K562 (cell line): ENCODE data around the gene MCEE. TPM values are rescaled to one million over a fixed set of nuclear protein-coding genes. Genes with fewer than 3 reads are reported as not detected.

ENCODE experiments used
- ATAC-seq: fragments of 200-7000 bp; cut with Tn5 transposase; 3 replicates; pipeline ENCODE4 v1.9.1; 2020; ENCODE audit warnings: moderate library complexity
- BruUV-seq: library from RNA; stranded (reverse); fragments of 400-500 nt; replicated peaks from 2 replicates; lab custom pipeline; 2021; lab: Mats Ljungman, UMichigan
- CTCF ChIA-PET: fragments of 300-600 bp; formaldehyde crosslinking; extraction: SDS; loops from one replicate; lab custom pipeline; 2021; ENCODE audit warnings: low intra/inter-chr PET ratio; lab: Yijun Ruan, JAX
- POLR2A ChIA-PET: fragments of 300-600, 350-650 bp; sonication (Branson Sonifier 250); formaldehyde crosslinking; extraction: SDS; loops from one replicate; lab custom pipeline; 2021; ENCODE audit warnings: antibody characterized with exemption, inconsistent platforms; lab: Yijun Ruan, JAX
- DNase-seq, 4 experiments: peaks; one replicate each; pipeline versions ENCODE4 v3.0.0 to v3.0.0-alpha.2; 2011 to 2018; ENCODE audit warnings: low spot score in 3 of 4, mixed read lengths in 3 of 4; ENCODE audit errors: extremely low read depth in 1 of 4
- FAIRE-seq: peaks from 2 replicates; lab custom pipeline; 2011; peaks lifted over from hg19 to GRCh38; lab: Jason Lieb, UNC
- H2AFZ ChIP-seq: 2 replicates; pipeline ENCODE4 v1.6.0; 2011; ENCODE audit warnings: low read depth, low read length, control low read depth, inconsistent platforms
- H3K27ac ChIP-seq: fragments of 200-600 bp; 3 replicates; pipeline ENCODE4 v1.8.0; 2011; ENCODE audit warnings: low read depth, mild to moderate bottlenecking, control low read depth, inconsistent platforms, low read length, moderate library complexity, mixed read lengths; ENCODE audit errors: extremely low read depth
- H3K27me3 ChIP-seq, 2 experiments: fragments of 300-600 bp in 1 of 2; 2 replicates in 1 of 2; 3 replicates in 1 of 2; pipeline versions ENCODE4 v1.6.0 to v1.8.0; 2011; ENCODE audit warnings: inconsistent platforms in 2 of 2, low read length in 2 of 2, mild to moderate bottlenecking in 1 of 2, mixed read lengths in 1 of 2, moderate library complexity in 1 of 2; ENCODE audit not compliant: control insufficient read depth in 2 of 2, insufficient read depth in 2 of 2
- H3K36me3 ChIP-seq: fragments of 300-600 bp; 3 replicates; pipeline ENCODE4 v1.8.0; 2011; ENCODE audit warnings: mild to moderate bottlenecking, low read length, inconsistent platforms; ENCODE audit not compliant: control insufficient read depth, insufficient read depth
- H3K4me1 ChIP-seq, 2 experiments: fragments of 200-600 bp in 1 of 2; replicated peaks in 1 of 2; 2 replicates in 1 of 2; 3 replicates in 1 of 2; pipeline versions ENCODE4 v1.5.1 to v1.8.0; 2011; ENCODE audit warnings: inconsistent platforms in 2 of 2, low read length in 2 of 2, mild to moderate bottlenecking in 1 of 2, mixed read lengths in 1 of 2, moderate library complexity in 1 of 2; ENCODE audit not compliant: control insufficient read depth in 2 of 2, insufficient read depth in 2 of 2
- H3K4me2 ChIP-seq: 2 replicates; pipeline ENCODE4 v1.6.1; 2011; ENCODE audit warnings: low read length, control low read depth, inconsistent platforms, mixed read lengths; ENCODE audit not compliant: insufficient read depth
- H3K4me3 ChIP-seq: fragments of 200-600 bp; sonication (generic), shearing (Covaris generic); 2 replicates; pipeline ENCODE4 v1.5.1; 2016; ENCODE audit warnings: control low read depth, inconsistent platforms
- H3K79me2 ChIP-seq: fragments of 200-600 bp; 3 replicates; pipeline ENCODE4 v1.8.0; 2011; ENCODE audit warnings: low read length, inconsistent platforms; ENCODE audit not compliant: control insufficient read depth, insufficient read depth
- H3K9ac ChIP-seq, 2 experiments: 2 replicates each; pipeline versions ENCODE4 v1.6.0 to v1.6.1; 2011; ENCODE audit warnings: low read depth in 2 of 2, low read length in 2 of 2, control low read depth in 1 of 2, inconsistent platforms in 1 of 2, mild to moderate bottlenecking in 1 of 2, mixed read lengths in 1 of 2; ENCODE audit not compliant: insufficient read depth in 1 of 2
- H3K9me1 ChIP-seq: one replicate; pipeline ENCODE4 v1.6.0; 2011; ENCODE audit warnings: inconsistent platforms, mild to moderate bottlenecking, low read length, moderate library complexity; ENCODE audit not compliant: control insufficient read depth, insufficient read depth
- H3K9me3 ChIP-seq: replicated peaks from 2 replicates; pipeline ENCODE4 v1.5.1; 2011; ENCODE audit warnings: low read depth, low read length, inconsistent platforms; ENCODE audit not compliant: control insufficient read depth, insufficient read depth
- H4K20me1 ChIP-seq: replicated peaks from 2 replicates; pipeline ENCODE4 v1.6.1; 2011; ENCODE audit warnings: low read length, inconsistent platforms, mixed read lengths; ENCODE audit not compliant: control insufficient read depth, insufficient read depth
- DNMT1 ChIP-seq: fragments of 450-650 bp; IDR thresholded peaks from 2 replicates; pipeline ENCODE4 v1.6.1; 2016; ENCODE audit warnings: antibody characterized with exemption, mild to moderate bottlenecking
- HMG20A ChIP-seq: fragments of 450-650 bp; formaldehyde crosslinking; conservative IDR thresholded peaks from 2 replicates; pipeline ENCODE4 v1.4.0; 2020; ENCODE audit warnings: mild to moderate bottlenecking, mixed read lengths
- KLF10 ChIP-seq: fragments of 250-450 bp; sonication (Bioruptor Pico); IDR thresholded peaks from 2 replicates; pipeline ENCODE4 v1.6.1; 2021; ENCODE audit warnings: matching md5 sums
- MYNN ChIP-seq, 2 experiments: sonication (generic); formaldehyde crosslinking in 1 of 2; IDR thresholded peaks; 2 replicates each; pipeline versions ENCODE4 v1.5.0 to v1.6.1; 2016 to 2020; ENCODE audit warnings: antibody characterized with exemption in 1 of 2, missing genetic modification reagents in 1 of 2
- NCOR1 ChIP-seq: fragments of 450-650 bp; IDR thresholded peaks from 2 replicates; pipeline ENCODE4 v1.6.1; 2016; ENCODE audit warnings: mild to moderate bottlenecking, moderate library complexity
- RBM25 ChIP-seq: fragments of 200-400 bp; formaldehyde crosslinking; IDR thresholded peaks from 2 replicates; pipeline ENCODE4 v1.6.1; 2018; ENCODE audit warnings: low read length, low read depth, moderate library complexity; ENCODE audit not compliant: severe bottlenecking
- ZNF311 ChIP-seq: fragments of 250-450 bp; sonication (Bioruptor Pico); IDR thresholded peaks from 2 replicates; pipeline ENCODE4 v1.4.0; 2020; ENCODE audit warnings: mild to moderate bottlenecking, moderate library complexity
- WGBS: fragments of 100-300 bp; shearing (Covaris generic); methylation state at CpG from one replicate; pipeline ENCODE4 v1.1.6; 2016; ENCODE audit warnings: low coverage, mixed read lengths; ENCODE audit not compliant: insufficient coverage; ENCODE audit errors: missing lambda C conversion rate; 5-methylcytosine and 5-hydroxymethylcytosine counted together
- in situ Hi-C: fragments of 300-500 bp; cut with MboI; formaldehyde crosslinking; loops from 4 replicates; pipeline ENCODE4 v1.15.0; 2018; ENCODE audit warnings: inconsistent platforms, mixed read lengths
- intact Hi-C: fragments of 100-400 bp; cut with micrococcal nuclease; formaldehyde crosslinking; loops from 2 replicates; pipeline ENCODE4 v1.14.2; 2022
- polyA plus RNA-seq, 8 experiments: library from polyadenylated mRNA; depleted of rRNA in 4 of 8; stranded (reverse) in 5 of 8; unstranded in 3 of 8; fragments of >200 nt; fragmentation: Nextera tagmentation in 2 of 8; fragmentation: Illumina TruSeq in 1 of 8; extraction: Ambion mirVana in 2 of 8; extraction: Trizol in 1 of 8; gene quantifications; 2 replicates each; pipeline versions ENCODE4 v1.2.1 to v1.2.3, GENCODE V29; 2011 to 2014; ENCODE audit warnings: inconsistent platforms in 1 of 8, missing spikeins in 1 of 8
- total RNA-seq, 7 experiments: library from RNA; depleted of rRNA in 6 of 7; stranded (reverse); fragments of >200 nt in 6 of 7; fragmentation: Illumina TruSeq in 2 of 7; extraction: Trizol in 2 of 7; gene quantifications; 2 replicates each; pipeline versions ENCODE4 v1.2.1 to v1.2.3, GENCODE V29; 2011 to 2021; ENCODE audit warnings: low replicate concordance in 1 of 7
- TF ChIP-seq, protein P1 (sequence below): fragments of 250-450 bp; sonication (Bioruptor Pico); IDR thresholded peaks from 2 replicates; pipeline ENCODE4 v1.8.0; 2021; ENCODE audit warnings: mild to moderate bottlenecking, moderate library complexity
- TF ChIP-seq, protein P2 (sequence below): fragments of 450-650 bp; IDR thresholded peaks from 2 replicates; pipeline ENCODE4 v1.6.1; 2016; ENCODE audit warnings: borderline replicate concordance
- TF ChIP-seq, protein P3 (sequence below): sonication (generic); formaldehyde crosslinking; IDR thresholded peaks from 2 replicates; pipeline ENCODE4 v1.4.0; 2020; ENCODE audit warnings: mild to moderate bottlenecking, missing genetic modification reagents
- TF ChIP-seq, protein P4 (sequence below): fragments of 250-450 bp; sonication (Bioruptor Pico); IDR thresholded peaks from 2 replicates; pipeline ENCODE4 v1.8.0; 2021; ENCODE audit warnings: moderate library complexity, mild to moderate bottlenecking, inconsistent platforms

MCEE gene
- total and polyA plus RNA-seq, 9 of the 15 experiments (the other 6 are each of a cell fraction or from before 2014, with no cell fraction given), result 15.6 to 49.1 (median 24.5) TPM

DNA sequence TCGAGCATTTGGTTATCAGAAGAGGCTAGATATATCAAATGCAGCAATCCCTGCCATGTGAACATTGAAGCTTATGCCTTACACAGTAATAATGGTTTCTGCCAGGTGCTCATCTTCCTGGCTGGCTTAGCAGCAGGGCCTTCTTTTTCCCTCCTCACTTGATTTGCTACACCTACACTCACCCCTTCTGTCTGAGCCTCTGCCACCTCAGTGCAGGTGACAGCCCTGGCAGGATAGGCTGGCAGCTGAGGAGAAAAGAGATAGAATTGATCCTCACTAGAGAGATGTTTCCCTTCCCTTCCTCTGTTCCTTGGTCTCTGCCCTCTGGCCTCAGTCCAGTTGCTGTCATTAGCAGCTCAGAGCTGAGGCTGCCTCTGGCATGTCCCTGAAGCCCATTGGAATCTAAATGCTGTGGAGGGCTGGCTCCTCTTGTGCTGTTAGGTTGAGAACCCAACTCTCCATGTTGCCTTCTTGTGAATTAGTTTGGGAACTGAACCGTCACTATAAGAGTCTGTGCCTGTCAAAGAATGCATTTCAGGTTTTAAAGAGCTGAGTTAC lies 18.6 kb upstream of the MCEE start:
- ChIA-PET POLR2A (interaction anchor here (0.5 to 1.8 kb wide), 6 partner anchors 9 to 641 kb away, joined by 3 to 6 read pairs (median 4); partner anchors contain the start of gene NAGK), CTCF (no interaction called here)
- FAIRE-seq, result no peak
- no peaks in the 10 kb centered on the region for H3K9me3 ChIP-seq
- peaks cover 69% of the 10 kb centered on the region for H3K36me3 ChIP-seq
- no peak overlapping the region for H3K4me3 ChIP-seq
- no TSS peak for BruUV-seq
- H3K9me1 ChIP-seq, result no peaks in the 10 kb centered on the region
- H3K27me3 ChIP-seq, result peaks cover 0 to 3% of the 10 kb centered on the region in 2 experiments; a peak in 2 of 5 replicates
- TF ChIP-seq KLF10 (CRISPR knock-in tag) (no peak), DNMT1 (no peak), HMG20A (CRISPR knock-in tag) (no peak), NCOR1 (no peak), RBM25 (no peak), ZNF311 (CRISPR knock-in tag) (no peak), MYNN (IDR thresholded peaks at IDR 0.05) (no peak), MYNN (CRISPR knock-in tag; IDR thresholded peaks at IDR 0.05) (no peak)
- TF ChIP-seq, protein P1, sequence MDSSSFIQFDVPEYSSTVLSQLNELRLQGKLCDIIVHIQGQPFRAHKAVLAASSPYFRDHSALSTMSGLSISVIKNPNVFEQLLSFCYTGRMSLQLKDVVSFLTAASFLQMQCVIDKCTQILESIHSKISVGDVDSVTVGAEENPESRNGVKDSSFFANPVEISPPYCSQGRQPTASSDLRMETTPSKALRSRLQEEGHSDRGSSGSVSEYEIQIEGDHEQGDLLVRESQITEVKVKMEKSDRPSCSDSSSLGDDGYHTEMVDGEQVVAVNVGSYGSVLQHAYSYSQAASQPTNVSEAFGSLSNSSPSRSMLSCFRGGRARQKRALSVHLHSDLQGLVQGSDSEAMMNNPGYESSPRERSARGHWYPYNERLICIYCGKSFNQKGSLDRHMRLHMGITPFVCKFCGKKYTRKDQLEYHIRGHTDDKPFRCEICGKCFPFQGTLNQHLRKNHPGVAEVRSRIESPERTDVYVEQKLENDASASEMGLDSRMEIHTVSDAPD (CRISPR knock-in tag), result no peak
- TF ChIP-seq, protein P2, sequence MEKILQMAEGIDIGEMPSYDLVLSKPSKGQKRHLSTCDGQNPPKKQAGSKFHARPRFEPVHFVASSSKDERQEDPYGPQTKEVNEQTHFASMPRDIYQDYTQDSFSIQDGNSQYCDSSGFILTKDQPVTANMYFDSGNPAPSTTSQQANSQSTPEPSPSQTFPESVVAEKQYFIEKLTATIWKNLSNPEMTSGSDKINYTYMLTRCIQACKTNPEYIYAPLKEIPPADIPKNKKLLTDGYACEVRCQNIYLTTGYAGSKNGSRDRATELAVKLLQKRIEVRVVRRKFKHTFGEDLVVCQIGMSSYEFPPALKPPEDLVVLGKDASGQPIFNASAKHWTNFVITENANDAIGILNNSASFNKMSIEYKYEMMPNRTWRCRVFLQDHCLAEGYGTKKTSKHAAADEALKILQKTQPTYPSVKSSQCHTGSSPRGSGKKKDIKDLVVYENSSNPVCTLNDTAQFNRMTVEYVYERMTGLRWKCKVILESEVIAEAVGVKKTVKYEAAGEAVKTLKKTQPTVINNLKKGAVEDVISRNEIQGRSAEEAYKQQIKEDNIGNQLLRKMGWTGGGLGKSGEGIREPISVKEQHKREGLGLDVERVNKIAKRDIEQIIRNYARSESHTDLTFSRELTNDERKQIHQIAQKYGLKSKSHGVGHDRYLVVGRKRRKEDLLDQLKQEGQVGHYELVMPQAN, result no peak
- TF ChIP-seq, protein P3, sequence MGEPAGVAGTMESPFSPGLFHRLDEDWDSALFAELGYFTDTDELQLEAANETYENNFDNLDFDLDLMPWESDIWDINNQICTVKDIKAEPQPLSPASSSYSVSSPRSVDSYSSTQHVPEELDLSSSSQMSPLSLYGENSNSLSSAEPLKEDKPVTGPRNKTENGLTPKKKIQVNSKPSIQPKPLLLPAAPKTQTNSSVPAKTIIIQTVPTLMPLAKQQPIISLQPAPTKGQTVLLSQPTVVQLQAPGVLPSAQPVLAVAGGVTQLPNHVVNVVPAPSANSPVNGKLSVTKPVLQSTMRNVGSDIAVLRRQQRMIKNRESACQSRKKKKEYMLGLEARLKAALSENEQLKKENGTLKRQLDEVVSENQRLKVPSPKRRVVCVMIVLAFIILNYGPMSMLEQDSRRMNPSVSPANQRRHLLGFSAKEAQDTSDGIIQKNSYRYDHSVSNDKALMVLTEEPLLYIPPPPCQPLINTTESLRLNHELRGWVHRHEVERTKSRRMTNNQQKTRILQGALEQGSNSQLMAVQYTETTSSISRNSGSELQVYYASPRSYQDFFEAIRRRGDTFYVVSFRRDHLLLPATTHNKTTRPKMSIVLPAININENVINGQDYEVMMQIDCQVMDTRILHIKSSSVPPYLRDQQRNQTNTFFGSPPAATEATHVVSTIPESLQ (CRISPR knock-in tag), result no peak
- TF ChIP-seq, protein P4, sequence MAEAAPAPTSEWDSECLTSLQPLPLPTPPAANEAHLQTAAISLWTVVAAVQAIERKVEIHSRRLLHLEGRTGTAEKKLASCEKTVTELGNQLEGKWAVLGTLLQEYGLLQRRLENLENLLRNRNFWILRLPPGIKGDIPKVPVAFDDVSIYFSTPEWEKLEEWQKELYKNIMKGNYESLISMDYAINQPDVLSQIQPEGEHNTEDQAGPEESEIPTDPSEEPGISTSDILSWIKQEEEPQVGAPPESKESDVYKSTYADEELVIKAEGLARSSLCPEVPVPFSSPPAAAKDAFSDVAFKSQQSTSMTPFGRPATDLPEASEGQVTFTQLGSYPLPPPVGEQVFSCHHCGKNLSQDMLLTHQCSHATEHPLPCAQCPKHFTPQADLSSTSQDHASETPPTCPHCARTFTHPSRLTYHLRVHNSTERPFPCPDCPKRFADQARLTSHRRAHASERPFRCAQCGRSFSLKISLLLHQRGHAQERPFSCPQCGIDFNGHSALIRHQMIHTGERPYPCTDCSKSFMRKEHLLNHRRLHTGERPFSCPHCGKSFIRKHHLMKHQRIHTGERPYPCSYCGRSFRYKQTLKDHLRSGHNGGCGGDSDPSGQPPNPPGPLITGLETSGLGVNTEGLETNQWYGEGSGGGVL (CRISPR knock-in tag), result no peak
- TF ChIP-seq, all 486 proteins: peak for 0
- H4K20me1 ChIP-seq, result peaks cover 12% of the 10 kb centered on the region; the same call in 1 of the 2 replicates
- no peaks in the 10 kb centered on the region for H3K79me2 ChIP-seq
- DNase-seq (no peak), ATAC-seq (no peak)
- no peak overlapping the region for H3K4me2 ChIP-seq
- WGBS, result 95% methylated on average over 2 of the region's 2 CpGs
- no peak overlapping the region for H3K27ac ChIP-seq
- in situ Hi-C loops (no loop called here), intact Hi-C loops (no loop called here)
- H2AFZ ChIP-seq, result no peak overlapping the region
- no peak overlapping the region for H3K9ac ChIP-seq
- H3K4me1 ChIP-seq, result no peaks in the 10 kb centered on the region
